Left colon (tissue), 2 donors: Measurements from ENCODE around the gene MYCBP2. TPM values are rescaled to one million over a fixed set of nuclear protein-coding genes. Genes with fewer than 3 reads are reported as not detected.
"Not testable (repeated sequence)": the region's sequence is repeated elsewhere in the genome, so short reads cannot be mapped to it uniquely, and the experiment has no call there.

Experiments
- ATAC-seq: fragments of 200-7000 bp; cut with Tn5 transposase; one replicate; pipeline ENCODE4 v1.9.1; 2020; ENCODE audit warnings: mild to moderate bottlenecking, moderate library complexity
- DNase-seq, 2 donors: peaks; one replicate each; pipeline ENCODE4 v3.0.0-alpha.2; 2020
- intact Hi-C, 2 donors: fragments of 100-400 bp; cut with DNase I in 1 of 2; cut with micrococcal nuclease in 1 of 2; formaldehyde crosslinking; loops; one replicate each; pipeline versions ENCODE4 v1.11.2 to v1.14.0; 2022; cut with DNase I, micrococcal nuclease
- total RNA-seq, 2 donors: library from RNA; stranded (reverse); fragmentation: NEBNext Ultra II Directional; extraction: Animal tissue kit (Norgen Biotek cat#: 25700); gene quantifications; one replicate each; pipeline ENCODE4 v1.2.1, GENCODE V29; 2021
- donor health status: DM: no; HTN: no; CAD: no.
- donor health status: DM: yes; HTN: yes; CAD: no.

The MYCBP2 gene
- total RNA-seq, 2 donors from 2014 or later: 40.8 to 42.2 TPM

DNA sequence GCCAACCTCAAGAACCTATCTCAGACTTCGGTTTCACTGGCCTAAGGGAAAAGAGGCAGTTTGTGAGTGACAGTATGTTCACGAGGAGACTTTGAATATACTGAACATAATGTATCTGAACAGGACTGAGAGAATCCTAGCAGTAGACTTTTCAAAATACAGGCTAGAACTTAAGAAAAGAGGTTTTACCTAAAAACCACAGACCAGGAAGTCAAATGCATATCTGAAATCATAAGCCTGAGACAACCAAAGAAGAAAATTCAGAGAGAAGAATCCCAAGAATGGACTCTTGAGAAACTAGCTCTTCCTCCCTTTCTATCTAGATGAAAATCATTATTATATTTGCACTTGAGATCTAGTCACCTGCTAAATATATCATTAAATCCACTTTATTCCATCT lies 17.6 kb downstream of the MYCBP2 start:
- intact Hi-C loops: no loop called here
- DNase-seq (no peak), ATAC-seq (no peak)

DNA sequence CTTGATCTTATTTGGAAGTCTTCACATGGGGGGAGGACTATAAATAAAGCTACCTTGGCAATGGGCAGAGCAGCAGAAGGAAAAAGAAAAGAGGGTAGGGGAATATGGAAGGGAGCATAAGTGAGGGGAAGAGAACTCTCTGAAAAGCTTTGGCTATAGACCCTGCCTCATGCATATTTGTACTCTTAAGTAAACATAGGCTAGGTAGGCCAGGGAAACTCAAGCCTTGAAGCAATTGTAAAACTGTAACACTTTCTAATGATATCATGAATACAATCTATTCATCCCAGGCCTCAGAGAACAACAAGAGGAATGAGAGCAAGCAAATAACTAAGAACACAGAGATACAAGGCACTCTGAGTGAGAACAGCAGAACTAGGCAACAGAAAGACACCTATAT lies 20.4 kb downstream of the MYCBP2 start:
- intact Hi-C loops: no loop called here
- no peak for DNase-seq
- no peak for ATAC-seq

GRCh38 chr13:77305266-77305665 lies 21.6 kb downstream of the MYCBP2 start:
- DNase-seq (no peak), ATAC-seq (no peak)
- intact Hi-C loops: no loop called here

DNA sequence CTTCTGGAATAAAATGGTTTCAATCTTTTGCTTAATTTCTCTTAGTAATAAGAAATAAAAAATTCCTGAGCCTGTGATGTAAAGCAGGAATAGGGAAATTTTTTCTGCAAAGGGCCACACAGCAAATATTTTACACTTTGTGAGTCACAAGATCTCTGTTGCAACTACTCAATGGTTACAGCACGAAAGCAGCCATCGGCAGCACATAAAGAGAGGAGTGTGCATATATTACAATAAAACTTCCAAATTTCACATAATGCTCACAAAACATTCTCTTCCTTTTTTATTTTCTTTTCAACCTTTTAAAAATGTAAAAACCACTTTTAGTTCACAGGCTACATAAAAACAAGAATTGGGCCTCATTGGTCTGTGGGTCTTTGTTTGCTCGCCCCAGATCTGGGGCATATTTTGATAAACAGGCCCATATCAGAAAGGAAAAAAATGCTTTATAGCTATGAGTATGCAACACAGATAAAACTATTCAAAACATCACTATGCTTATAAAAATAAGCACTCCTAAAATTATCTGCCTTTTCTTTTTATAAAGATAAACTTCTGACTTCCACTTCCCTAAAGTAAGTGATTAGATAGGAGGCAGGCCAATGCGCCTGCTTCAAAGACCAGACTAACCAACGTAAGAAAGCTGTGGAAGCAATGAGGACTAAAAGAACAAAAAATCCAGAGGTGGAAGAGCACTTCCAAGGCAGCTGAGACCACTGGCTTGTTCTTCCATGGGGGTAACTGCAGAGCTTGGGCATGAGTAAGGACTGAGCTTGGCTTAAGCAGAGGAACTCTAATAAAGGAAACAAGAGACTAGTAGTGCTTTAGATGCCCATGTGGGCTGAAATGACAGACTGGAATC lies 26.5 kb downstream of the MYCBP2 start:
- intact Hi-C loops: no loop called here
- DNase-seq (no peak), ATAC-seq (no peak)

- intact Hi-C loops: no loop called here
- ATAC-seq: no peak
- no peak for DNase-seq
Observed at GRCh38 chr13:77299587-77299986, 27.3 kb downstream of the MYCBP2 start.

DNA sequence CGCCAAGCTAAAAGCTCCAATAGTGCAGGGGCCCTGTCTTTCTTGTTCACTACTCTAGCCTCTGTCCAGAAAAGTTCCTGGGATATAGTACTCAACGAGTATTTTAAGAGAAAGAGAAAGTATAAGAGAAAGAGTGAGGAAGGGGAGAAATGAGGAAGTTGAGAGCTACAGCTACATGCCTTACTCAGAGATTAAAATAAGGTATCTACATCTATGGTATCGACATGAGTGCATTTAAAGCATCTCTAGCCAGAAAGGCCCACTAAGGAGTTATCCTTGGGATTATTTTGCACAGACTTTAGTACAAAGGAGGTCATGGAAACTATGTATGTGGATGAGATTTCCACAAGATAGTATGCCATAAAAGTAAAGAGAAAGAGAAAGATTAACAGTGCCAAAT lies 28.5 kb downstream of the MYCBP2 start:
- ATAC-seq (no peak), DNase-seq (no peak)

GRCh38 chr13:77291774-77292173 lies 35.1 kb downstream of the MYCBP2 start:
- ATAC-seq (no peak), DNase-seq (no peak)
- intact Hi-C loops: no loop called here

More for the DNA sequence above, 28.5 kb downstream of the MYCBP2 start:
- intact Hi-C loops: no loop called here

DNA sequence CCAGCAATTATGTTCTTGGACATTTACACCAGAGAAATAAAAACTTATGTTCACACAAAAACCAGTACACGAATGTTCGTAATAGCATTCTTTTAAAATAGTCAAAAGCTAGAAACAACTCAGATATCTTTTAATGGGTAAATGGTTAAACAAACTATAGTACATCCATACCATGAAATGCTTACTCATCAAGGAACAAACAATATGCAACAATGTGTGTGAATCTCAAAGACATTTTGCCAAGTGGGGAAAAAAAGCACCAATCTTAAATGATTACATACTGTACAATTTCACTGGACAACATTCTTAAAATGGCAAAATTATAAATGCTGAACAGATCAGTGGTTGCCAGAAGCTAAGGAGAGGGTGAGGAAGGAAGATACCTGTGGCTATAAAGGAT lies 36.6 kb downstream of the MYCBP2 start:
- intact Hi-C loops: no loop called here
- ATAC-seq (no peak), DNase-seq (no peak)

GRCh38 chr13:77289851-77290250 lies 37.0 kb downstream of the MYCBP2 start:
- ATAC-seq (no peak), DNase-seq (no peak)
- intact Hi-C loops: no loop called here

GRCh38 chr13:77285632-77286031 lies 41.3 kb downstream of the MYCBP2 start:
- intact Hi-C loops, DNase-seq, ATAC-seq: not testable (repeated sequence)

DNA sequence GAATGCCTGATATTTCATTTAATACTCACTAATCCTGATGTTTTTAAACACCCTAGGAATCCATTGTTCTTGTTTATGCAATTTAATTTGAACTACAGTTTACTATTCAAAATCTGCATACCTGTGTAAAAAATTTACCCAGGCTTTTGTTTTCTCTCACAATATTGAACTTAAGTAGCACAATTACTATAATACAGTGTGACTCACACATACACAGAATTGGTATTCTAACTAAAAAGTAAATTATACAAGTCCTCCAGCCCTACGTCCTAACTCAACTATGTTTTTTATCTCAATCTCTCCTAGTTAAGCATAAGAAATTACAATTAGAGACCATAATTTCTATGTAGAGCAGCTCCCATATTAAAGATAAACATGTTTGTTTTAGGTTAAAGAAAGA lies 41.8 kb downstream of the MYCBP2 start:
- ATAC-seq (no peak), DNase-seq (no peak)
- intact Hi-C loops: no loop called here

DNA sequence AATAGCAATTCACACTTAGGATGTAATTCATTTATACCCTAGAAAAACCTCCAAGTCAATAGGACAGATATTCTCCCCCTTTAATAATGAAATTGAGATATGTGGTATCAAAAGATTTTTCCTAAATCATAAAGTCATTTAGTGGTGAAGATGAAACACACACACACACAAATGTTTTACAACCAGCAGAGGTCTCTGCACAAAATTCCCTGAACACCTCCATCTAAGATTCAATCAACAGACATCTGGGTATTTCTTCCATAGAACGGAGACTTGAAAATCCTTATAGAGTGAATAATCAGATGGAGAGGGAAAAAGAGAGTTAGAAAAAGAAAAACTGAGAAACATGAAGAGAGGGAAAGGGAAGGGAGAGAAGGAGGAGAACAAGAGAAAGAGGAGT lies 52.8 kb downstream of the MYCBP2 start:
- intact Hi-C loops: loop anchor here in 1 of 2 donors (10.0 kb wide), 1 partner anchor 201 kb away; no protein-coding TSS in a partner anchor
- ATAC-seq (no peak), DNase-seq (no peak)

GRCh38 chr13:77269141-77269540 lies 57.8 kb downstream of the MYCBP2 start:
- intact Hi-C loops: no loop called here
- ATAC-seq: no peak
- no peak for DNase-seq

DNA sequence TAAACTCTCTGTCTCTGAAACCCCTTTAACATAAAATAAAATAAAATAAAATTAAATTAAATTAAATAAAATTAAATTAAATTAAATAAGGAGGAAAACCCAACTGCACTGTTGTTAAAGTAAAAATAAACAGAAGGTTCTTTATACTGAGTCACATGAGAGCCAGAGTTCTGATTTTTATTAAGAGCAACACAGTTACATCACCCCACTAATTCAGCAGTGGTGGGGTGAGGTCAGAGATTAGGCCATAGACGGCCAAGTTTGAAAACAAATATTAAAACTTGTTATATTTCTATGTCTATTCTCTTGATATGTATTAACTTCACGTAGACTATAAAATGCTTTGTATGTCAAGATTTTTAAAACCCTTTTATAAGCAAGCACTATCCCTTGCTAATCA lies 59.5 kb downstream of the MYCBP2 start:
- ATAC-seq (no peak), DNase-seq (no peak)
- intact Hi-C loops: no loop called here

DNA sequence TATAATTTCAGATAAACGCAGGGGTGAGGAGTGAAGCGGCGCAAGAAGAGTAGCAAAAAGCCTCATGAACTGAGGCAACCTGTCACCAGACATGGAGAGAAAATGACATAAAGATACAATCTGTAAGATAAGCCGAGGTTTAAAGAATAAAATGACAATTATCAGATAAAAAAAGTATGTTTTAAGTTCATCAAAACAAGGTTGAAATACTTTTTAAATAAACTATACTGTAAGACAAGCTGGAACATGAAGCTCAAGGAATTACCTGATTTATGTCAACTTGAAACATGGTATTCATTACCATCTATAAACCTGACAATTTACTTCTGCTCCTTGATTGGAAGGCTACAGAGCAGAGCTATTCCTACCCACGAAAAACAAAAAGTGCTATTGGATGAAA lies 61.6 kb downstream of the MYCBP2 start:
- no peak for ATAC-seq
- intact Hi-C loops: no loop called here
- no peak for DNase-seq

- intact Hi-C loops: no loop called here
- DNase-seq (no peak), ATAC-seq (no peak)
Observed at GRCh38 chr13:77262198-77262597, 64.7 kb downstream of the MYCBP2 start.

- intact Hi-C loops: no loop called here
- DNase-seq (no peak), ATAC-seq (no peak)
Observed at GRCh38 chr13:77250975-77251374, 75.9 kb downstream of the MYCBP2 start.

DNA sequence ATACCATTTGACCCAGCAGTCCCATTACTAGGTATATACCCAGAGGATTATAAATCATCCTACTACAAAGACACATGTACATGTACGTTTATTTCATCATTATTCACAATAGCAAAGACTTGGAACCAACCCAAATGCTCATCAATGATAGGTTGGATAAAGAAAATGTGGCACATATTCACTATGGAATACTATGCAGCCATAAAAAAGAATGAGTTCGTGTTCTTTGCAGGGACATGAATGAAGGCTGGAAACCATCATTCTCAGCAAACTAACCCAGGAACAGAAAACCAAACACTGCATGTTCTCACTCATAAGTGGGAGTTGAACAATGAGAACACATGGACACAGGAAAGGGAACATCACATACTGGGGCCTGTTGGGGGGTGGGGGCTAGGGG lies 81.7 kb downstream of the MYCBP2 start:
- ATAC-seq, DNase-seq, intact Hi-C loops: not testable (repeated sequence)

GRCh38 chr13:77239312-77239711 lies 87.6 kb downstream of the MYCBP2 start:
- DNase-seq (no peak), ATAC-seq (no peak)

DNA sequence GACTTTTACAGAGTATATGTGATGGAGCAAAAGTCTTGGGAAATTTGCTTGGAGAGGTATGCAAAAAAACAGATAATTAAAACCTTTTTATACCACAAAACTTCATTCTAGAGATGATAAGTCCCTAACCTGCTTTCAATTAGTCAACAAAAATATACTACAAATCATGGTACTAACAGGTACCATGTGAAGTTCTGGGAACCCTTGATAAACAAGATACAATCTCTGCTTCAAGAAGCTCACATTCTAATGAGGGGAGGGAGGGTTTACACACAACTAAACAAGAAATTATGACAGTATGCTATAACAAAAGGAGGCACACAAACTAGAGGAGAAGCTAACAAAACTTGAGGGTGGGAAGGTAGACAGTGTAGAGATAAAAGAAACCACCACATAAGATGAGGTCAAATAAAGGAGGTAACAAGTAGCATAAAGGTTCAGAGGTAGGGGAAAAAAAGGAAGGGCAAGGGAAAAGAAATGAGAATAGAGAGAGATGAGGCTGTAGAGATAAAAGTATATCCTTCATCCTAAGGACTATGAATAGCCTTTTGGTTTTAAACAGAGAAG lies 91.4 kb downstream of the MYCBP2 start:
- intact Hi-C loops: no loop called here
- no peak for ATAC-seq

More at GRCh38 chr13:77239312-77239711, 87.6 kb downstream of the MYCBP2 start:
- intact Hi-C loops: no loop called here

GRCh38 chr13:77233159-77233558 lies 93.7 kb downstream of the MYCBP2 start:
- intact Hi-C loops: no loop called here
- ATAC-seq (no peak), DNase-seq (no peak)

More for the DNA sequence above, 91.4 kb downstream of the MYCBP2 start:
- DNase-seq: no peak
